Measurements from ENCODE around the gene NUMB. TPM values are rescaled to one million over a fixed set of nuclear protein-coding genes. Genes with fewer than 3 reads are reported as not detected.

The NUMB gene
- total and polyA plus RNA-seq, 2 of the 13 experiments (the other 11 are each of a cell fraction or from before 2014, with no cell fraction given): 20.3 to 71.1 TPM

DNA sequence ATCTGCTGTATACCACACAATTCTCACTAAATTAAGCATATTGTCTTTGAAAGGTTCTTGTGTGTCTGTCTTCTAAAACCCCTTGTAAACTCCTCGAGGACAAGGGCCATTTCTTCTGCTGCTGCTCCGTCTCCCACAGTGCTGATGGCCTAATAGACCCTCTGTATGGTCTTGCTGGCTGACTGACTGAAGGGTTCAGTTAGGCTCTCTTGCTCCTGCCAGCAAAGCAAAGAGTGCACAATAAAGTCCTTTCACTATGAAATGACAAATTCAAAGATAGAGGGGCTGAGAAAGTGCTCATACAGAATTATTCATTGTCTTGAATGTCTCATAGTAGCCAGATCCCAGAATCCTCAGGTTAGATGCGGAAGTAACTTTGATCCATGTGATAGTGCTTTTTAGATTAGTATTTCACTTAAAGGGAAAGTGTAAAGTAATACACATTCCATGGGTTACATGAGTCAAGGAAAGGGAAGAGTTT, 18.1 kb upstream of the NUMB start (continued):
- TF ChIP-seq PTBP1 (IDR thresholded peaks at IDR 0.05; ENCODE audit: low read depth, low read length, poor library complexity, severe bottlenecking): no peak
- no peak for TF ChIP-seq ZSCAN25 (CRISPR knock-in tag; IDR thresholded peaks at IDR 0.05)

DNA sequence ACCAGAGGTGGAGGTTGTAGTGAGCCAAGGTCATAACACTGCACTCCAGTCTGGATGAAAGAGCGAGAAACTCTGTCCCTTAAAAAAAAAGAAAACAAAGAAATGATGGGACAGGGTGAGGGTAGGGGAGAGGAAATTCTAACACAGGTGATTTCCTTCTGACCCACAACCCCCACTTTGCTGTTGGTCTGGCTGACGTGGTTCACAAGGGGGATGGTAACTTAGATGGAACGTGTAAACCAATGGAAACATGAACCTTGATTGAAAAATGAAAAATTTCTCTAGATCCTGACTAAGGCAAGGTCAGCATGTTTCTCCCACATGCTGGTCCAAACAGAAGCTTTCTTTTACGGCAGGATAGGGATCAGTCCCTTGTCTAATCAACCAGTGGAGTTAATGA, 16.6 kb upstream of the NUMB start:
- intact Hi-C loops (cut with micrococcal nuclease; ENCODE audit: unreplicated experiment) (no loop called here), in situ Hi-C loops (cut with HindIII; ENCODE audit: extremely low pct_ligation_motif_present, low pct_unique_long_range_greater_than_20kb) (loop anchor here (5.0 to 25.0 kb wide), 2 partner anchors 243 to 438 kb away; partner anchors contain the start of gene ZFYVE1)
- no peak overlapping the region for H3K4me3 ChIP-seq (replicated peaks in 1 of 3; ENCODE audit: insufficient read depth in 1 of 3, low read depth in 2 of 3, low read length in 3 of 3)
- no peak overlapping the region for H2AFZ ChIP-seq (ENCODE audit: low read length)
- no peak overlapping the region for H3K27ac ChIP-seq (ENCODE audit: extremely low read length, insufficient read depth, low read length)
- H3K36me3 ChIP-seq (replicated peaks in 1 of 2; ENCODE audit: control insufficient read depth in 1 of 2, insufficient read depth in 2 of 2, low read length in 2 of 2): no peaks in the 10 kb centered on the region
- WGBS (ENCODE audit: low lambda C conversion rate): 82% methylated on average over 4 of the region's 4 CpGs
- no peaks in the 10 kb centered on the region for H3K79me2 ChIP-seq (ENCODE audit: insufficient read depth, low read length)
- H3K9ac ChIP-seq (ENCODE audit: insufficient read depth, low read depth, low read length): no peak overlapping the region
- POLR2A ChIA-PET: interaction anchor here (2.7 kb wide), 1 partner anchor 12 kb away, joined by 12 read pairs; no protein-coding TSS in a partner anchor
- no peak for DNase-seq (ENCODE audit: low spot score)
- no peak for ATAC-seq
- H3K4me2 ChIP-seq (ENCODE audit: low read depth, low read length): no peak overlapping the region
- no peaks in the 10 kb centered on the region for H4K20me1 ChIP-seq (ENCODE audit: insufficient read depth, low read length)
- no peak for FAIRE-seq
- H3K9me3 ChIP-seq (ENCODE audit: low read length): no peaks in the 10 kb centered on the region
- H3K27me3 ChIP-seq (ENCODE audit: control insufficient read depth in 1 of 2, insufficient read depth in 2 of 2, low read length in 2 of 2): no peaks in the 10 kb centered on the region
- BruUV-seq (replicated peaks): no TSS peak
- CTCF ChIA-PET (ENCODE audit: low intra/inter-chr PET ratio, low total read pairs): no interaction called here
- H3K4me1 ChIP-seq (ENCODE audit: insufficient read depth, low read length): peaks cover 30% of the 10 kb centered on the region
- no peak for TF ChIP-seq GPN1 (CRISPR knock-in tag; IDR thresholded peaks at IDR 0.05; ENCODE audit: borderline replicate concordance)
- no peak for TF ChIP-seq RBAK (CRISPR knock-in tag; IDR thresholded peaks at IDR 0.05)
- no peak for TF ChIP-seq PCBP2 (optimal IDR thresholded peaks at IDR 0.05; ENCODE audit: low read depth, low read length, poor library complexity, severe bottlenecking)
- TF ChIP-seq ZNF510 (CRISPR knock-in tag; IDR thresholded peaks at IDR 0.05; ENCODE audit: low read depth): no peak
- TF ChIP-seq MXD4 (CRISPR knock-in tag; IDR thresholded peaks at IDR 0.05): no peak
- no peak for TF ChIP-seq ZNF670 (CRISPR knock-in tag; IDR thresholded peaks at IDR 0.05; ENCODE audit: borderline replicate concordance)
- TF ChIP-seq KLF6 (CRISPR knock-in tag; IDR thresholded peaks at IDR 0.05): no peak
